Measurements from ENCODE around the gene HSPE1.

HSPE1 gene

DNA sequence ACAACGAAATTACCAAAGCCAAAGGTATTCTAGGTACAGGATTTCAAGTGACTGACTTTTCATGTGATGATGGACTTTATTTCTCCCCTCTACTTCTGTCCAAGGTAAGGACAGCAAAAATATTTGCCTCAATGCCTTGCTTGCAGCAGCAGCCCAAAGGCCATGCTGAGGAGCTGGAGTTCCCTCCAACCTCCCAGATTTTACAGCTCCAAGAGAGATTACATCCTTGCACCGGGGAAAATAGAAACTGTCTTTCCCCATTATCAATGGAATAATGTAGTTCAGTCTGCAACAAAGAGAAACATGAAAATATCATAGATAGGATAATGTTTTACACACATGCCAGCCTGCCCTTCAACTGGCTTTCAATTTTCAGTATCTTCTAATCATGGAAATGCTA, 14.0 kb upstream of the HSPE1 start:
- Mint-ChIP-seq H3K9me3 (peaks cover 4 to 8% of the 10 kb centered on the region in 2 donors), H3K4me1 (peaks cover 19% of the 10 kb centered on the region), H3K27ac (peak overlapping the region in 1 of 2 donors; percentile 12), H3K4me3 (no peak overlapping the region), H3K27me3 (no peaks in the 10 kb centered on the region)
- DNase-seq (no peak), ATAC-seq (no peak)

DNA sequence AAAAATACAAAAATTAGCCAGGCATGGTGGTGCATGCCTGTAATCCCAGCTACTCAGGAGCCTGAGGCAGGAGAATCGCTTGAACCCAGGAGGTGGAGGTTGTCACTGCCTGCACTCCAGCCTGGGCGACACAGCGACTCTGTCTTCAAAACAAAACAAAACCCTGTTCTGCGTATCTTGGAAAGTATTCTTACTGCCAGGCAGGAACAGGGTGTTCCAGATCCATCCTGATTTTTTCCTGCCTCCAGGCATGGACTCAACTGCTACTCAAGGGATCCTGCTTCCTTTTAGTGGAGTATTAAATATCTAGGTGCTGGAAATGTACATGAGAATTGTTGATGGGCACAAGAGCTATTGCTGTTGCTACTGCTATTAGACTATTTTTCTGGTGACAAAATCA, 12.8 kb upstream of the HSPE1 start:
- DNase-seq = no peak
- H3K4me1 Mint-ChIP-seq = peaks cover 27% of the 10 kb centered on the region
- no peak overlapping the region for H3K4me3 Mint-ChIP-seq
- no peak overlapping the region for H3K27ac Mint-ChIP-seq
- ATAC-seq = no peak
- peaks cover 4 to 8% of the 10 kb centered on the region in 2 donors for H3K9me3 Mint-ChIP-seq
- H3K27me3 Mint-ChIP-seq = no peaks in the 10 kb centered on the region

DNA sequence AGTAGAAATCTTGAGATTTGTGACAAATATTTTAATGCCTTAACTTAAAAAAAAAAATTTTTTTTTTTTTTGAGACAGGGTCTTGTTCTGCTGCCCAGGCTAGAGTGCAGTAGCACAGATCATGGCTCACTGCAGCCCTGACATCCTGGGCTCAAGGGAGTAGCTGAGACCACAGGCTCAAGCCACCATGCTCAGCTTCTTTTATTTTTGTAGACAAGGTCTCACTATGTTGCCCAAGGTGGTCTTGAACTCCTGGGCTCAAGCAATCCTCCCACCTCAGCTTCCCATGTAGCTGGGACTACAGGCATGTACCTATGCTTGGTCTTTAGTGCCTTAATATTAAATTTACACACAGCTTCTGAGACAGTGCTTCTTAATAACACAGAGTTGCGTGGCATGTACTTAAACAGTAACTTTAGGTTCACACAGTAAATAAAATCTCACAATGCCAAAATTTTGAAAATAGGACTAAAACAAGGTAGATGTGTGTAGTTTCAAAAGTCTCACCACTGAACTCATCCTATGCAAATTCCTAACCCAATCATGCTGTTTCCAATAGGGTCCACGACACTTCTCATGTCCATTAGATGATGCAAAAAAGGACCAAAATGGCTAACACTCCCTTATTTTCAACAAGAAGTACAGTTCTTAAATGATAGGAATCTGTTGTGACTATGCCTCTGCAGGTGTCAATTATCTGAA, 4.6 kb upstream of the HSPE1 start:
- peak overlapping the region; percentile 13 to 65 for H3K27ac Mint-ChIP-seq
- peak overlapping the region; percentile 88 to 100 for H3K4me3 Mint-ChIP-seq
- ATAC-seq = no peak
- no peak for DNase-seq
- no peaks in the 10 kb centered on the region for H3K9me3 Mint-ChIP-seq
- no peaks in the 10 kb centered on the region for H3K27me3 Mint-ChIP-seq
- H3K4me1 Mint-ChIP-seq = peaks cover 56% of the 10 kb centered on the region

DNA sequence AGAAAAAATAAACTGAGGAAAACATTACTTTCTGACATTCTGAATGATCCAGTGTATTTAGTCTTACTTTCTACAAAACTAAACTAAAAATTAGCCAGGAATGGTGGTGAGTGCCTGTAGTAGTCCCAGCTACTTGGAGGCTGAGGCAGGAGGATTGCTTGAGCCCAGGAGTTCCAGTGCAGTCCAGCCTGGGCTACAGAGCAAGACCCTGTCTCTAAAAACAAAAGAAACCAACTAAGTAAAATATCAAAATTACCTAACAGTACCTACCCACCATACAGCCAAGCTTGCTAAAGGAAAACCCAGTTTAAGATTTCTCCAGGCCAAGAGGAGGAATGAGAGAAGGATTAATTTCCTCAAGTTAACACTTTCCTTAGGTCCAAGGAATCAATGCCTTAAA, 3.5 kb upstream of the HSPE1 start:
- H3K4me3 Mint-ChIP-seq = peak overlapping the region; percentile 88 to 100
- peak overlapping the region in 1 of 2 donors; percentile 98 for H3K27ac Mint-ChIP-seq
- H3K4me1 Mint-ChIP-seq = peaks cover 58% of the 10 kb centered on the region
- no peaks in the 10 kb centered on the region for H3K27me3 Mint-ChIP-seq
- no peaks in the 10 kb centered on the region for H3K9me3 Mint-ChIP-seq
- ATAC-seq (no peak), DNase-seq (no peak)

DNA sequence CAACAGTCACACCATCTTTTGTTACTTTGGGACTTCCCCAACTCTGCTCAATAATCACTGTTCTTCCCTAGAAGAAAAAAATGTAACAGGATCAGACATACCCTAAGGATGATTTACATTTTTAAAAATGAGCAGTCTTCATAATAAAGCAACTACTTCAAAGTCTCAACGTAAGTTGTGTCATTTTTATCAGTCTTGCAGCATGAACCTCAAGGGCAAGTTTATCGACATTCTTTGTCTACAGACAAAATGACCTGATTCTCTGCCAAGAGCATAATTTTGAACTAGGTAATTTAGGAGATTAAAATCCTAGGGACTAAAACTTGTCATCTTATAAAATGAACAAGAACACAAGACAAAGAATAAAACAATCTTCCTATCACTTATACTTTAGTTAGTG, 2.9 kb upstream of the HSPE1 start:
- DNase-seq (no peak), ATAC-seq (no peak)
- H3K4me3 Mint-ChIP-seq = peak overlapping the region; percentile 88 to 100
- peaks cover 62% of the 10 kb centered on the region for H3K4me1 Mint-ChIP-seq
- no peaks in the 10 kb centered on the region for H3K27me3 Mint-ChIP-seq
- H3K9me3 Mint-ChIP-seq = no peaks in the 10 kb centered on the region
- peak overlapping the region; percentile 98 to 99 for H3K27ac Mint-ChIP-seq

DNA sequence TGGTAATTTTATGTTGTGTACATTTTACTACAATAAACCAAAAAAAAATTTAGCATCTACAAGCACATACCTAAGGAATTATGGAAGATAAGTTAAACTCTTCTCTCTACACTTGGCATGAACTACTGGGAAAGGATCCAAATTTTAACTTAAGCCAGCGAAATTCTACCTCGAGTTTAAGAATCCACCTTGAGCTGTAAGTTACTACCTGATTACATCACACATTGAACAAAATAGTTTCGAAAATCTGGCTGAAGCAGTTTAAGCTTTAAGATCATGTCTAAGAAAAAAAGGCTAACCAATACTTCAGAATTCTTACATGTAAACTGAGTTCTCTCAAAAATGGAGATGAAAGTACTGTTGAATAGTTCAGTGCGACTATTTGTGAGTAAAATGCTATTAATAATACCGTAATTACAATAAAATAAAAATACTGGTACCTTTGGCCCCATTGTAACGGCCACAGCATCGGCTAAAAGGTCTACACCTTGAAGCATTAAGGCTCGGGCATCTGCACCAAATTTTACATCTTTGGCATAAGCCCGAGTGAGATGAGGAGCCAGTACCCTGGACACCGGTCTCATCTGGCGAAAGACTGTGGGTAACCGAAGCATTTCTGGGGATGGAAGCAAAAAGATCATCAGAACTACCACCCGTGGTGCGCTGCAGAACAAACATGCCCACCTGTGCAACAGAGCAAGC, 1.8 kb upstream of the HSPE1 start:
- ATAC-seq = no peak
- H3K4me3 Mint-ChIP-seq = peak overlapping the region; percentile 88 to 100
- H3K4me1 Mint-ChIP-seq = peaks cover 63% of the 10 kb centered on the region
- H3K9me3 Mint-ChIP-seq = no peaks in the 10 kb centered on the region
- no peaks in the 10 kb centered on the region for H3K27me3 Mint-ChIP-seq
- H3K27ac Mint-ChIP-seq = peak overlapping the region; percentile 98 to 99
- no peak for DNase-seq

DNA sequence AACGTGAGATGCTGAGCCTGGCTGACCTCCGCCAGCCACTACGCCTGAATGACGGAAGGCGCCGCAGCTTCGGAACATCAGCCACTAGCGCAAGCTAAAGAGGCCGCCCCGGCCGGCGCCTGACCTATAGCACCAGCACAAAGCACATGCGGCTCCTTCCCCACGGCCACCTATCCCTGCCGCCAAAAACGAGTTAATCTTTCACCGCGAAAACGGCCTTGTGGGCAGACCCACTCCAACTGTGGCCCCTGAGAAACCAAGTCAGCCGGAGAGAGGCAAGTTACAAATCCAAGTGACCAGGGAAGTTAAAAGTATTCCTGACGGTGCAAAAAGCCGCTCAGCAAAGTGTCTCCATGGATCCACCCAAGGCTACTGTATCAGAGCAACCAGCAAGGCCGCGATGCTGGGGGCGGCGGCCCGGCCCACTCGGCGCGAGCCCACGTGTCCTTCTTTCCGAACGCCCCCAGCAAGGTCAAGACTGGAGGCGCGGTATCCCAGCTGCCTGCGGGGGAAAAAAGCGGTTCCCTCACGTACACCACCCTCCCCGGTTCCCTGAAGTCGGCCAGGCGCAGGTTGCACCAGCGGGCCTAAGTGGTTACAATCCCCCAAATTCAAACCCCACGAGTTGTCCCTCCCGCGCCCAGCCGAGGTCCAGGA, 1.1 kb upstream of the HSPE1 start:
- DNase-seq = peak; percentile 65 to 75
- peak; percentile 14 for ATAC-seq
- H3K27ac Mint-ChIP-seq = peak overlapping the region; percentile 98 to 99
- H3K9me3 Mint-ChIP-seq = no peaks in the 10 kb centered on the region
- H3K4me1 Mint-ChIP-seq = peaks cover 69% of the 10 kb centered on the region
- no peaks in the 10 kb centered on the region for H3K27me3 Mint-ChIP-seq
- peak overlapping the region; percentile 88 to 100 for H3K4me3 Mint-ChIP-seq

DNA sequence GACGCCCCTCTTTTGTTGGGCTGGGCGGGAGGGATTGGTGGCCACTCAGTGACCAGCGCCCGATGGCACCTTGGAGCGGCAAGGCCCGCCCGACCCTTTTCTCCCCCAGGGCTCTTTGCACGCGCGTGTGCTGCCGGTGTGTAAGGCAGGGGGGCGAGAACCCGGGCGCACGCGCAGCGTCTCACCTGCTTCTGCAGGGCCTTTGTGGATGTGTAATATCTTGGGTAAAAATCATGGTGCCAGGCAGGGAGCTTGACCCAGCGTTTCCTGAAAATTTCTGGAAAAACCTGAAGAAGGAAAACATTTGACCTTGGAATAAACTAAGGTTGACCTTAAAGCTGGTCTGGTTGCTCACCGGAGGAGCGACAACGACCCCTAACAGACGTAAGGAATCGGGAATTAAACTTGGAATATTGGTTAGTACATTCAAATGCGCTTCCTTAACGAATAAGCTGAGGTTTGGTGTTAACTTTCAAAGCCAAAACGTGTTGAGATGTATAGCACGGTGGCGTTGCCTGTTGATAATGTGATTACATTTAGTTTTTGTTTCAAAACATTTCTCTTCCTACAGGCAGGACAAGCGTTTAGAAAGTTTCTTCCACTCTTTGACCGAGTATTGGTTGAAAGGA, 438 bp downstream of the HSPE1 start:
- H3K9me3 Mint-ChIP-seq = no peaks in the 10 kb centered on the region
- DNase-seq = no peak
- peak overlapping the region; percentile 88 to 100 for H3K4me3 Mint-ChIP-seq
- no peaks in the 10 kb centered on the region for H3K27me3 Mint-ChIP-seq
- H3K4me1 Mint-ChIP-seq = peaks cover 63% of the 10 kb centered on the region
- peak; percentile 4 for ATAC-seq
- H3K27ac Mint-ChIP-seq = peak overlapping the region; percentile 96

DNA sequence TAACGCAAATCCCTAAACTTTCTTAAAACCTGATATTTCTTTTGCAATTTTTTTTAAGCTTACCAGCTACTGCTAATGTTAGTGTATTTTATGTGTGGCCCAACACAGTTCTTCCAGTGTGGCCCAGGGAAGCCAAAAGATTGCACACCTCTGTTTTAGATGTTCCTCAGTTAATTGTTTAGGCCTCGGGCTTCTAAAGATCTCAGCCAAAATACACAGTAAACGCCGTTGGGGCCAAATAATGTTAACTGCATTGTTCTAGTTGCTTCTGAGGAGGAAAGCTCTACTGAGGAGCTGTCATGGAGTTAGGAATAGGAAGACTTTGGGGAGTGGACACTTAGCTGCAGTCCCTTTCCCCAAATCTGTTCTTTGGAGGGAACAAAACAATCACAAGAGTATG, 2.0 kb downstream of the HSPE1 start:
- ATAC-seq (no peak), DNase-seq (no peak)
- Mint-ChIP-seq H3K27ac (peak overlapping the region; percentile 91 to 94), H3K4me3 (peak overlapping the region; percentile 88 to 100), H3K9me3 (no peaks in the 10 kb centered on the region), H3K4me1 (peaks cover 48% of the 10 kb centered on the region), H3K27me3 (no peaks in the 10 kb centered on the region)

DNA sequence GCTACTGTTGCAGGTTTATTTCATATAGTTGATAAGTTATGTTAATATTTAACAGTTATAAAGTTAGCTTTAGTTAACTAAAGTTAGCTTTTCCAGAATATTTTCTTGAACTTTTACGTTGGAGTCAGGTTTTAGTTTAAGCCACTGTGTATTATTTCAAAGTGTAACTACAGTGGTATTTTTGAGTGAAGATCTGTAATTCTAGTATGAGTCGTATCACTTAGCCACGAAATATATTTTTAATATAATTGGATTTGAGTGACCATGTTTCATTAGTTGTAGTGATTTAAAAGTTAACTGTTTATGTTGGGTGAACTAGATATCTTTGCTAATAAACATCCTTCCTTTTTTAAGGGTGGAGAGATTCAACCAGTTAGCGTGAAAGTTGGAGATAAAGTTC, 2.5 kb downstream of the HSPE1 start:
- no peaks in the 10 kb centered on the region for H3K9me3 Mint-ChIP-seq
- H3K4me1 Mint-ChIP-seq = peaks cover 43% of the 10 kb centered on the region
- DNase-seq (no peak), ATAC-seq (no peak)
- H3K27ac Mint-ChIP-seq = peak overlapping the region in 1 of 2 donors; percentile 94
- no peaks in the 10 kb centered on the region for H3K27me3 Mint-ChIP-seq
- H3K4me3 Mint-ChIP-seq = peak overlapping the region in 1 of 2 donors; percentile 100

DNA sequence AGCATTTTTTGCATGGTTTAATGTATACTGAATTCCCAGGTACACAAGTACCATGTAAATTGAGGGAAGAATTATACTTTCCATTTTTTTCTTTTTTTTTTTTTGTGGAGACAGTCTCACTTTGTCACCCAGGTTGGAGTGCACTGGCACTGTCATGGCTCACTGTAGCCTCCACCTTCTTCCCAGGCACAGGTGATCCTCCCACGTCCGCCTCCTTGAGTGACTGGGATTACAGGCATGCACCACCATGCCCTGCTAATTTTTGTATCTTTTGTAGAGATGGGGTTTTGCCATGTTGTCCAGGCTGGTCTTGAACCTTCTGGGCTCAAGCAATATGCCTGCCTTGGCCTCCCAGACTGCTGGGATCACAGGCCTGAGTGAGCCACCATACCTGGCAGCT, 3.8 kb downstream of the HSPE1 start:
- Mint-ChIP-seq H3K27me3 (no peaks in the 10 kb centered on the region), H3K9me3 (no peaks in the 10 kb centered on the region), H3K4me1 (peaks cover 37% of the 10 kb centered on the region), H3K27ac (peak overlapping the region; percentile 46 to 67), H3K4me3 (peak overlapping the region in 1 of 2 donors; percentile 8)
- ATAC-seq (no peak), DNase-seq (no peak)

DNA sequence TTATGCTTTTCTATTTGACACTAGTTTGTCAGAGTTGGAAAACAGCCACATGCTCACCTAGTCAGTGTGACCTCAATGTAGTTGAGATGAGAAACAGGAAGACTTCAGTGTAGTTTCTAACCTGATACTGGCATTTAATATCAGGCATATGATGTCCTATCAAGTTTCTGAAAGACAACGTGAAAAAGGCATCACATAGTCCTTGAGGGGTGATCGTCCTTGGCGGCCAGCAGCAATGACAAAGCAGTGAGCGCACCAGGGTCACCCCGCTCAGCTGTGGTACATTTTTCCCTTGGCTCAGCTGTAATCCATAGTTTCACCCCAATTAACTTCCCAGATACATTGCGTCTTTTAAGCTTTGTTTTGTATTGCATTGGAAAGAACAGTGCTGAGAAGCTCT, 4.3 kb downstream of the HSPE1 start:
- peaks cover 37% of the 10 kb centered on the region for H3K4me1 Mint-ChIP-seq
- no peaks in the 10 kb centered on the region for H3K9me3 Mint-ChIP-seq
- ATAC-seq = no peak
- H3K27ac Mint-ChIP-seq = peak overlapping the region in 1 of 2 donors; percentile 48
- no peak for DNase-seq
- no peaks in the 10 kb centered on the region for H3K27me3 Mint-ChIP-seq
- no peak overlapping the region for H3K4me3 Mint-ChIP-seq

DNA sequence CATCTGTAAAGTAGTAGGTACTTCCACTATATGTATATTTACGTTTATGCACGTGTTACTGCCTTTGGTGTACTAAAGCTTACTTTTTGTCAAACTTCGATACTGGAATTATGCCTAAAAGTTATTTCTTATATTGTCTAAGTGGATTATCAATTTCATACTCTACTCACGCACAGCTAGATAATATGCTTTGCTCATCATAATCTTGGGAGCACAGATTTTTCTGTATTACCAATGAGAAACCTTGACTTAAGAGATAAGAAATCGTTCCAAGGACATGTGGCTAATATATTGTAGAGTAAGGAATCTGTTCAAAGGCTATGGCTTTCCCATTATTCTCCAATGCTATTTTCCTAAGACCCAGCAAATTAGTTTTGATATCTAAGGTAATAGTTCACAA, 6.5 kb downstream of the HSPE1 start:
- H3K27me3 Mint-ChIP-seq = no peaks in the 10 kb centered on the region
- DNase-seq (no peak), ATAC-seq (no peak)
- H3K9me3 Mint-ChIP-seq = no peaks in the 10 kb centered on the region
- H3K4me1 Mint-ChIP-seq = peaks cover 28% of the 10 kb centered on the region
- no peak overlapping the region for H3K27ac Mint-ChIP-seq
- H3K4me3 Mint-ChIP-seq = no peak overlapping the region

DNA sequence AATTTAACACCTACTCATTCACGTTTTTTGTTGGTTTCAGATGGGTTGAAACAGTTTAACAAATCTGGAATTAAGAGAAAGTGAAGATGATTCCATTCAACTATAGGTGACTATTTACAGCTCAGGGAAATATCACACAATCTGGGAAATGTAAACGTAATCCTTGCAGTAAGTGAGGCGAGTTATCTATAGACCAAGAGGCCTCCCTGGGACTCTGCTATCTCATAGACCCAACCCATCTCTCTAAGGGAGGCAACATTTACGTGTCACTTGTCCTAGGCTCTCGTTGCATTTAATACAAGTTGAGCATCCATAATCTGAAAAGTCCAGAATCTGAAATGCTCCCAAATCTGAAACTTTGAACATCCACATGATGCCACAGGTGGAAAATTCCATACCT, 13.7 kb downstream of the HSPE1 start:
- ATAC-seq (no peak), DNase-seq (no peak)
- H3K4me3 Mint-ChIP-seq = no peak overlapping the region
- no peak overlapping the region for H3K27ac Mint-ChIP-seq
- peaks cover 26% of the 10 kb centered on the region for H3K4me1 Mint-ChIP-seq
- H3K27me3 Mint-ChIP-seq = no peaks in the 10 kb centered on the region
- H3K9me3 Mint-ChIP-seq = no peaks in the 10 kb centered on the region

DNA sequence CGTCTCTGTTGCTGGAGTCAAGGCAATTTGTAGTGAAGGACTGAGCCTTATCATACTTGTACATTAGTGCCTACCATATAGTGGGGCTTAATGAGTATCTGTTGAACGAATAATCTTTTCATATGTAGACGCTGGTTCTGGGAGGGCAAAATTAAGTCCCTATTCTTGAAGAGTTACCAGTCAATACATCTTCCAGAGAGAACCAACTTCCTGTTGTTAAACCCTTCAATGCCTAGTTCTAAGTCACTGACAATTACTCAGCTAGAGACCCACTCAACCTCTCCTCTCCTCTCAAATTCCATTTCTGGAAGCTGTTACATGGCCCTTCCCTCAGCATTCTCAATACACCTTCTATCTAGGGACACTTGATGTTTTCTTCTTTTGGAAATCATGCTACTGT, 14.6 kb downstream of the HSPE1 start:
- Mint-ChIP-seq H3K4me3 (peak overlapping the region; percentile 96 to 97), H3K27ac (peak overlapping the region; percentile 97 to 100), H3K27me3 (no peaks in the 10 kb centered on the region), H3K4me1 (peaks cover 28% of the 10 kb centered on the region), H3K9me3 (no peaks in the 10 kb centered on the region)
- DNase-seq = no peak
- no peak for ATAC-seq

All from stimulated activated naive CD8-positive, alpha-beta T cell treated with anti-CD3 and anti-CD28 coated beads, Interleukin-15, amount 100 ng/mL, for 72 hours (primary cell).